ENCODE data around the gene GEMIN7.

- TF ChIP-seq CTCF (IDR thresholded peaks at IDR 0.05) (no peak), POLR2A (IDR thresholded peaks at IDR 0.05) (no peak)
Observed at GRCh38 chr19:45097776-45098520, 18.9 kb downstream of the GEMIN7 start.

Data from breast epithelium (tissue), 3 donors.